Gastrocnemius medialis (tissue), 4 donors: ENCODE measurements around the gene ANTXR2.

Source experiments
- POLR2A ChIP-seq, 2 donors: fragments of 450-650 bp; IDR thresholded peaks; one replicate each; pipeline ENCODE4 v1.6.1; 2017; ENCODE audit warnings: antibody characterized with exemption in 2 of 2, mild to moderate bottlenecking in 2 of 2, moderate library complexity in 2 of 2
- TF ChIP-seq, protein P1 (sequence below), 5 experiments: fragments of 450-650 bp in 3 of 5; fragments of 200-600 bp in 2 of 5; sonication (generic) in 2 of 5; IDR thresholded peaks in 4 of 5; conservative IDR thresholded peaks in 1 of 5; 1 replicate in 4 of 5; 2 replicates in 1 of 5; pipeline ENCODE4 v1.5.1; 2016 to 2019; ENCODE audit warnings: antibody characterized with exemption in 5 of 5, mild to moderate bottlenecking in 3 of 5, moderate library complexity in 3 of 5

DNA sequence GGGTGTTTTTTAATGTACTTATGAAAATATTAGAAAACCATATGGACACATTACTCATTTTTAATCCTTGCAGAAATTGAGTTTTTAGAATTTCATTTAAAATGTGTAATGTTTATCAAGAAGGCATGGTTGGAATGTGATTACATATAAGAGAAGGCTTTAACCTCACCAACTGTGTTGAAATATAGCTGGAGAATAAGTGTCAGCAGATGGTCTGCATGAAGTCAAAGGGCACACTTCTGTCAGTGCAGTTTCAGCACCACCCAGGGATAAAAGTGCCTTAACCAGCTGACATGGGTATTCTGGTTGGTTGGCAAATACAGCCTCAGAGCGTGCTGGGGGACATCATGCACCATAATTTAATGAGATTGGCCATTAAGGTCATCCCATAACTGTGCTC lies 21.2 kb upstream of the ANTXR2 start:
- TF ChIP-seq, protein P1, sequence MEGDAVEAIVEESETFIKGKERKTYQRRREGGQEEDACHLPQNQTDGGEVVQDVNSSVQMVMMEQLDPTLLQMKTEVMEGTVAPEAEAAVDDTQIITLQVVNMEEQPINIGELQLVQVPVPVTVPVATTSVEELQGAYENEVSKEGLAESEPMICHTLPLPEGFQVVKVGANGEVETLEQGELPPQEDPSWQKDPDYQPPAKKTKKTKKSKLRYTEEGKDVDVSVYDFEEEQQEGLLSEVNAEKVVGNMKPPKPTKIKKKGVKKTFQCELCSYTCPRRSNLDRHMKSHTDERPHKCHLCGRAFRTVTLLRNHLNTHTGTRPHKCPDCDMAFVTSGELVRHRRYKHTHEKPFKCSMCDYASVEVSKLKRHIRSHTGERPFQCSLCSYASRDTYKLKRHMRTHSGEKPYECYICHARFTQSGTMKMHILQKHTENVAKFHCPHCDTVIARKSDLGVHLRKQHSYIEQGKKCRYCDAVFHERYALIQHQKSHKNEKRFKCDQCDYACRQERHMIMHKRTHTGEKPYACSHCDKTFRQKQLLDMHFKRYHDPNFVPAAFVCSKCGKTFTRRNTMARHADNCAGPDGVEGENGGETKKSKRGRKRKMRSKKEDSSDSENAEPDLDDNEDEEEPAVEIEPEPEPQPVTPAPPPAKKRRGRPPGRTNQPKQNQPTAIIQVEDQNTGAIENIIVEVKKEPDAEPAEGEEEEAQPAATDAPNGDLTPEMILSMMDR (IDR thresholded peaks at IDR 0.05 in 4 of 5, conservative IDR thresholded peaks at IDR 0.05 in 1 of 5): no peak
- no peak for TF ChIP-seq POLR2A (IDR thresholded peaks at IDR 0.05)
